ENCODE data around the gene GRIP1.

DNA sequence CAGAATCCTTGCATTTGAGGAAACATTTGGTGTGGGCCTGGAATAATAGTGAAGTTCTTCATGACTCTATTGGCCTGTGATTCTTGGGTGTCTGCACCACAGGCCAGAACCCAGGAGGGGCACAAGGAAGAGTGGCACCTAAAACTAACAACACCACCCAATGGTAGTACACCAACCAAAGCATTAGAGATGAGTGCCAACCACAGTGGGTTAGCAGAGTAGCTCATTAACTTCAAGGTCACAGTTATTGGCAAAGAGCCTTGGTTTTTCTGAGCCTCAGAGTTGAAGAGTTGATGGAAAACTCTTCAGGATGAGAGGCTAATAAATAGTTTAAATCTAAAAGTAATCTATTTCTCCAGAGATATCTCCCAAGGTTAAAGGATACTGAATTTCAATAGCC is 319.6 kb downstream of the GRIP1 start:
- TF ChIP-seq ZNF274 (IDR thresholded peaks at IDR 0.05; ENCODE audit: low read depth, low read length): no peak
- no peak for TF ChIP-seq YY1 (IDR thresholded peaks at IDR 0.05; ENCODE audit: insufficient read depth, insufficient read length)

Measured in NT2/D1 (cell line).